DND-41 (cell line): Measurements from ENCODE around the gene GADD45GIP1.

Experiments used
- CTCF ChIP-seq: IDR thresholded peaks from 2 replicates; pipeline ENCODE4 v1.5.1; 2012; ENCODE audit warnings: borderline replicate concordance, low read length, moderate library complexity, mild to moderate bottlenecking; ENCODE audit not compliant: poor library complexity, severe bottlenecking; ENCODE audit errors: extremely low read depth
- EZH2 ChIP-seq: IDR thresholded peaks from 3 replicates; pipeline ENCODE4 v1.6.1; 2012; ENCODE audit warnings: borderline replicate concordance, low read depth, mild to moderate bottlenecking, moderate library complexity, low read length, inconsistent platforms; ENCODE audit not compliant: severe bottlenecking

GRCh38 chr19:12954612-12954962, 2.4 kb downstream of the GADD45GIP1 start:
- TF ChIP-seq CTCF: no peak
- no peak for TF ChIP-seq EZH2
